ENCODE measurements around the gene SDC1.

Gene SDC1

GRCh38 chr2:20168727-20169696 is 55.9 kb downstream of the SDC1 start:
- no peak for DNase-seq

- DNase-seq, result no peak
Observed at GRCh38 chr2:20168048-20168726, 56.7 kb downstream of the SDC1 start.

- DNase-seq, result no peak
Observed at GRCh38 chr2:20167356-20167755, 57.6 kb downstream of the SDC1 start.

DNA sequence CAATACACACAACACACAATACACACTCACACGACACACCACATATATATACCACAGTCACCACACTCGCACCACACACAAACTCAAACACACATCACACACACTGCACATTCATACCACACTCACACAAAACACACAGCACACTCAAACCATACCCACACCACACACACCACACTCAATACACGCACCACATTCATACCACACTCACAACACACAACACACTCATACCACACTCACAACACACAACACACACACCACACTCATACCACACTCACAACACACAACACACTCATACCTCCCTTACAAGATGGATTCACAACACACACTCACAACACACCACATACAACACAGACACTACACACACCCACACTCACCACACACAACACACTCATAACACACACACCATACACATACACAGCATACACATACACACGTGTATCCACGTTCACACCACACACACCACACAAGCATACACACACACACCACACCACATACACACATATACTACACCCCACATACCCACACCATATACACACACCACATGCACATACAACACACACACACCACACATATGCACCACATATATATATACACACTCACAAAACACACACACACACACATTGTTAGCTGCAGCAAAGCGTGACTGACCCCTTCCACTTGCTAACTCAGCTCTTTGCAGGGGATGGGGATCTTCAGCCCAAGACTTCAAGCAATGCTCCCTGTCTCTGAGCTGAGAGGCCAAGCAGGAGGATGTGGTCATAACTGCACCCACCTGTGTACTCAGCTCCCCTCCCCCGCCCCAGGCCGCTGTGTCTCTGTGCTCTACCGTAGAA is 59.0 kb downstream of the SDC1 start:
- no peak for DNase-seq

DNA sequence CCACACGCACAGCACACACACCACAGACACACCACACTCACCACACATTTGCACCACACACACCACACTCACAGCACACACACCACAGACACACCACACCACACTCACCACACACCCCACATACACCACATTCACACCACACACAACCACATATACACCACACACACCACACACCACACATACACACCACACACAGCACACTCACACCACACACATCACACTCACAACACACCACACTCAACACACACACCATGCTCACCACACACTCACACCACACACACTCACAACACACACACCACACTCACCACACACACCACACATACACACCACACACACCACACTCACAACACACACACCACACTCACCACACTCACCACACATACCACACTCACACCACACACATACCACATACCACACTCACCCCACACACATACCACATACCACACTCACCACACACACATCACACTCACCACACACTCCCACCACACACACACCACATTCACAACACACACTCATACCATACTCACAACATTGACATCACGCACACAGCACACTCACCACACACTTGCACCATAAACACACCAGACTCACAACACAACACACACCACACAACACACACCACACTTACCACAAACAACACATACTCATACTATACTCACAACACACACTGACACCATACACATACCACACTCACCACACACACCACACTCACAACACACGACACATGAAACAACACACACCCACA is 60.0 kb downstream of the SDC1 start:
- DNase-seq, result no peak

DNA sequence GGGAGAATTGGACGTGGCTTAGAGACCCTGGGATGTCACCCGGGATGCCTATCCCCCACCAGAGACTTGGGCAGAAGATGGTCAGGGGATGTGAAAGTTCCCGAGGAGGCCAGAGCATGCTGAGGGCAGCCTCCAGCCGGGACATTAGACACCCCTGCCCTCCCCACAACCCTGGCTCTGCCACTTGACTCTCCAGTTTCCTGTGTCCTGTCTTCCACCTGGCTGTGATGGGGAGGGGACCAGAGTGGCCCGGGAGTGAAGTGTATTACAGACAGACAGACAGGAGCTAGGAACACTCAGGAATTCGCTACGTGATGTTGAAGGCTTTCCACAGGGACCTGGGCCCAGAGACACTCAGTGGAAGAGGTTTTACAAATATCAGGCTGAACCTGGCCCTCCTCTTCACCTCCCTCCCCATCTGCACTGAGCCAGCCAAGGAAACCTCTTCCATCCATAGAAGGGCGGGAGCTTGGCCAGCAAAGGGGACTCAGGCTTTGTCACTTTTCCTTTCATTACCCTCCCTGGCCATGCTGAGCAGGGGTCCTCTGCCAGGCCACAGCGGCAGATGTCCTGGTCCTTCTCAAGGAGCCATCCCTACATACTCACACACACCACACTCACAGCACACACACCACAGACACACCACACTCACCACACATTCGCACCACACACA is 60.7 kb downstream of the SDC1 start:
- DNase-seq, result no peak

- no peak for DNase-seq
Observed at GRCh38 chr2:20159411-20160070, 65.4 kb downstream of the SDC1 start.

- DNase-seq, result no peak
Observed at GRCh38 chr2:20157193-20157891, 67.6 kb downstream of the SDC1 start.

GRCh38 chr2:20156836-20157192 is 68.1 kb downstream of the SDC1 start:
- DNase-seq, result no peak

DNA sequence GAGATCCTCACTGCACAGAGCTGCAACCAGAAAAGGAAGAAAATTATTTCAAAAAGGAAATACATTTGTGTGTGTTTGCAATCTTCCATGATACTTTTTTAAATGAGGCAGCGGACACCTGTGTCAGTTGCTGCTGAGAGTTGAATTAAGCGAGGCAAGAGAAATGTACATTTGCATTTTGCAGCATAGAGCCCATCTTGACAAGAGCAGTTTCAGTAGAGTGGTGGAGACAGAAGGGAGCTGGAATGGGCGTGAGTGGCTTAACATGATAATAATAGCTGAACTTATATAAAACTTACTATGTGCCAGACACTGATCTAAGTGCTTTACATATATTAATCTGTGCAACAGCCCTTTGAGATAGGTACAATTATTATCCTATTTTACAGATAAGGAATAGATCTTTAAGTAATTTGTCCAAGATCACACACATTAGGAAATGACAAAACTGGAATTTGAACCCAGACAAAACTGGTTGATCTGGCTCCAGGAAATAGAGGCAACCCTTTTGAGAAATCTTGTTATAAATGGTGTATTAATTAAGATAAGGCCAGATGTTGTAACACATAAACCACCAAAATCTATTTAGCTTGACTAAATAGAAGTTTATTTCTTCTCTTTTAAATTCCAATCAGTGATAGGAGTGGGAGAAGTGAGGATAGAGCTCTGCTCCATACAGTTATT is 68.7 kb downstream of the SDC1 start:
- DNase-seq, result no peak

GRCh38 chr2:20153131-20153851 is 71.6 kb downstream of the SDC1 start:
- DNase-seq, result no peak

- DNase-seq, result no peak
Observed at GRCh38 chr2:20150806-20151571, 73.9 kb downstream of the SDC1 start.
